Heart left ventricle (tissue), 16 donors: ENCODE data around the gene TGM1. TPM values are rescaled to one million over a fixed set of nuclear protein-coding genes. Genes with fewer than 3 reads are reported as not detected.
"Not testable (repeated sequence)": the region's sequence is repeated elsewhere in the genome, so short reads cannot be mapped to it uniquely, and the experiment has no call there.

ENCODE experiments used
- ATAC-seq, 4 donors: fragments of 200-7000 bp; cut with Tn5 transposase; one replicate each; pipeline ENCODE4 v1.9.1; 2020 to 2022; ENCODE audit warnings: moderate library complexity in 4 of 4, mild to moderate bottlenecking in 3 of 4, moderate number of reproducible peaks in 1 of 4
- DNase-seq, 5 donors: peaks; one replicate each; pipeline ENCODE4 v3.0.0-alpha.2; 2020
- H3K27ac ChIP-seq, 12 donors: fragments of 200-600 bp; sonication (generic) in 4 of 12; one replicate each; pipeline versions ENCODE4 v1.5.0 to v1.8.0; 2016 to 2022; ENCODE audit warnings: mild to moderate bottlenecking in 2 of 12
- H3K27me3 ChIP-seq, 9 donors: fragments of 200-600 bp; sonication (generic) in 2 of 9; one replicate each; pipeline versions ENCODE4 v1.5.1 to v1.8.0; 2016 to 2022; ENCODE audit warnings: mild to moderate bottlenecking in 3 of 9
- H3K36me3 ChIP-seq, 9 donors: fragments of 200-600 bp; sonication (generic) in 2 of 9; one replicate each; pipeline versions ENCODE4 v1.5.0 to v1.8.0; 2018 to 2022; ENCODE audit warnings: mild to moderate bottlenecking in 2 of 9
- H3K4me1 ChIP-seq, 12 donors: fragments of 200-600 bp; sonication (generic) in 4 of 12; one replicate each; pipeline versions ENCODE4 v1.5.0 to v1.8.0; 2016 to 2022; ENCODE audit warnings: mild to moderate bottlenecking in 3 of 12
- H3K4me3 ChIP-seq, 12 donors: fragments of 200-600 bp; sonication (generic) in 4 of 12; one replicate each; pipeline versions ENCODE4 v1.5.0 to v1.8.0; 2017 to 2022; ENCODE audit warnings: mild to moderate bottlenecking in 9 of 12, moderate library complexity in 4 of 12
- H3K9me3 ChIP-seq, 12 donors: fragments of 200-600 bp; sonication (generic) in 4 of 12; one replicate each; pipeline versions ENCODE4 v1.5.0 to v1.8.0; 2016 to 2022; ENCODE audit warnings: mild to moderate bottlenecking in 1 of 12
- CTCF ChIP-seq, 12 donors: fragments of 200-600 bp; sonication (generic) in 4 of 12; IDR thresholded peaks; one replicate each; pipeline versions ENCODE4 v1.5.0 to v1.8.0; 2018 to 2022; ENCODE audit warnings: antibody characterized with exemption in 12 of 12, mild to moderate bottlenecking in 5 of 12
- POLR2A ChIP-seq, 2 donors: fragments of 450-650 bp; IDR thresholded peaks; one replicate each; pipeline ENCODE4 v1.6.1; 2017; ENCODE audit warnings: antibody characterized with exemption in 2 of 2, mild to moderate bottlenecking in 2 of 2, moderate library complexity in 2 of 2
- WGBS, 4 donors: extraction: QIAGEN DNeasy Blood & Tissue Kit in 2 of 4; methylation state at CpG; one replicate each; pipeline versions ENCODE4 v1.1.5 to v1.1.7; 2013 to 2018; 5-methylcytosine and 5-hydroxymethylcytosine counted together
- intact Hi-C, 10 donors: fragments of 100-400 bp; cut with DNase I; formaldehyde crosslinking; loops; one replicate each; pipeline versions ENCODE4 v1.11.1 to v1.14.2; 2022
- polyA plus RNA-seq, 2 donors: library from polyadenylated mRNA; stranded (reverse); fragments of 200-250 nt; gene quantifications; one replicate each; pipeline ENCODE4 v1.2.3, GENCODE V29; 2013
- total RNA-seq, 9 donors: library from RNA; depleted of rRNA in 2 of 9; stranded (reverse); fragments of >200 nt in 2 of 9; fragmentation: NEBNext Ultra II Directional in 3 of 9; extraction: Animal tissue kit (Norgen Biotek cat#: 25700) in 3 of 9; gene quantifications; one replicate each; pipeline versions ENCODE4 v1.1.0 to v1.2.4, GENCODE V29; 2016 to 2023
- donor health status: ischemic (EF 13 %, LVEDD 7.1; RV severe dilation, severe dysfunction).
- donor health status: healthy with polysubstance abuse.
- donor health status: DM: no; HTN: yes; CAD: no.
- donor health status: DM: no; HTN: no; CAD: no.
- donor health status: ischemic (EF 25% LVEDD 6.9; RV normal size, moderate dysfunction).
- donor health status: ischemic (EF 25% LVEDD 5.7; RV mildly dilated, moderate dysfunction).
- donor health status: healthy.
- donor health status: DM: yes; HTN: yes; CAD: no.
- donor health status: ischemic (EF 35%, LVEDD 5.7; RV mildly dilated, moderate dysfunction).
- donor health status: nonischemic (EF 11% LVEDD 7.7; RV severe dilation, severe dysfunction).
- donor health status: DM: yes; HTN: yes; CAD: no.
- donor health status: PGD.
- donor health status: ischemic (EF 29% LVEDD 5.4; RV normal size, mild dysfunction).
- donor health status: nonischemic (EF 23%, LVEDD 6.1; RV moderate dilation, normal function).

Gene TGM1
- total and polyA plus RNA-seq, 11 donors = 0.52 to 38.9 (median 0.98) TPM; not detected in 3

GRCh38 chr14:24231263-24232120, 31.5 kb downstream of the TGM1 start:
- no peak for TF ChIP-seq CTCF (IDR thresholded peaks at IDR 0.05)
- no peak for TF ChIP-seq POLR2A (IDR thresholded peaks at IDR 0.05)
- peaks cover 0 to 50% (median 37%) of the 10 kb centered on the region in 9 donors for H3K36me3 ChIP-seq
- H3K9me3 ChIP-seq = no peaks in the 10 kb centered on the region
- peaks cover 0 to 59% (median 30%) of the 10 kb centered on the region in 12 donors for H3K4me1 ChIP-seq
- peak overlapping the region; percentile 72 to 98 (median 93) for H3K27ac ChIP-seq
- H3K4me3 ChIP-seq = peak overlapping the region; percentile 55 to 99 (median 88)
- no peak for DNase-seq
- ATAC-seq = peak in 3 of 4 donors; percentile 1 to 3 (median 2)
- intact Hi-C loops = loop anchor here in 3 of 10 donors (1.0 to 5.0 kb wide), 4 partner anchors 11 to 206 kb away; partner anchors contain the start of genes EMC9 (in 1 of the 3), TINF2 (in 1 of the 3) and TM9SF1 (in 1 of the 3)
- WGBS, 4 donors = 12 to 15% (median 13%) methylated on average over 21 to 23 of the region's 23 CpGs
- no peaks in the 10 kb centered on the region for H3K27me3 ChIP-seq

GRCh38 chr14:24228902-24229301, 34.1 kb downstream of the TGM1 start:
- H3K4me1 ChIP-seq = peaks cover 0 to 38% (median 21%) of the 10 kb centered on the region in 12 donors
- ATAC-seq (no peak), DNase-seq (no peak)
- no peak overlapping the region for H3K4me3 ChIP-seq
- no peaks in the 10 kb centered on the region for H3K9me3 ChIP-seq
- no peak for TF ChIP-seq POLR2A (IDR thresholded peaks at IDR 0.05)
- TF ChIP-seq CTCF (IDR thresholded peaks at IDR 0.05) = no peak
- intact Hi-C loops = no loop called here
- no peaks in the 10 kb centered on the region for H3K27me3 ChIP-seq
- no peak overlapping the region for H3K27ac ChIP-seq
- WGBS, 4 donors = 0 to 100% (median 46%) methylated on average over 1 of the region's 1 CpG
- H3K36me3 ChIP-seq = peaks cover 0 to 34% (median 18%) of the 10 kb centered on the region in 9 donors

- Histone ChIP-seq H3K9me3 (no peaks in the 10 kb centered on the region), H3K4me1 (peaks cover 0 to 27% (median 9%) of the 10 kb centered on the region in 12 donors), H3K4me3 (no peak overlapping the region), H3K36me3 (peaks cover 0 to 33% (median 17%) of the 10 kb centered on the region in 9 donors), H3K27ac (no peak overlapping the region), H3K27me3 (no peaks in the 10 kb centered on the region)
- TF ChIP-seq POLR2A (IDR thresholded peaks at IDR 0.05) (no peak), CTCF (IDR thresholded peaks at IDR 0.05) (no peak)
- intact Hi-C loops = no loop called here
- DNase-seq = no peak
- WGBS, 4 donors = 79 to 88% (median 83%) methylated on average over 1 of the region's 1 CpG
- ATAC-seq = no peak
Measured at GRCh38 chr14:24226473-24226872, 36.5 kb downstream of the TGM1 start.

GRCh38 chr14:24224618-24225071, 38.3 kb downstream of the TGM1 start:
- TF ChIP-seq POLR2A (IDR thresholded peaks at IDR 0.05) (no peak), CTCF (IDR thresholded peaks at IDR 0.05) (no peak)
- peak in 2 of 4 donors; percentile 23 to 72 for ATAC-seq
- intact Hi-C loops = no loop called here
- H3K36me3 ChIP-seq = peaks cover 0 to 37% (median 17%) of the 10 kb centered on the region in 9 donors
- peak overlapping the region in 8 of 12 donors; percentile 0 to 64 (median 26) for H3K27ac ChIP-seq
- no peaks in the 10 kb centered on the region for H3K27me3 ChIP-seq
- H3K9me3 ChIP-seq = no peaks in the 10 kb centered on the region
- H3K4me3 ChIP-seq = no peak overlapping the region
- DNase-seq = no peak
- WGBS, 4 donors = 68 to 81% (median 74%) methylated on average over 7 of the region's 7 CpGs
- peaks cover 0 to 16% (median 0%) of the 10 kb centered on the region in 12 donors for H3K4me1 ChIP-seq

- ATAC-seq, DNase-seq, H3K9me3 ChIP-seq, H3K27ac ChIP-seq, H3K4me3 ChIP-seq, intact Hi-C loops, H3K27me3 ChIP-seq: not testable (repeated sequence)
- peaks cover 0 to 33% (median 12%) of the 10 kb centered on the region in 9 donors for H3K36me3 ChIP-seq
- H3K4me1 ChIP-seq = peaks cover 0 to 14% (median 0%) of the 10 kb centered on the region in 12 donors
- WGBS, 4 donors = 95 to 99% (median 99%) methylated on average over 4 of the region's 4 CpGs
Measured at GRCh38 chr14:24222987-24223386, 40.0 kb downstream of the TGM1 start.
